GM20431 (cell line): Measurements from ENCODE around the gene ERC2.

Experiments
- in situ Hi-C: fragments of 300-500 bp; cut with MseI, MboI; formaldehyde crosslinking; loops from one replicate; pipeline ENCODE4 v1.15.0; 2020; ENCODE audit warnings: low sequenced_read_pairs; ENCODE audit not compliant: unreplicated experiment

Gene ERC2

DNA sequence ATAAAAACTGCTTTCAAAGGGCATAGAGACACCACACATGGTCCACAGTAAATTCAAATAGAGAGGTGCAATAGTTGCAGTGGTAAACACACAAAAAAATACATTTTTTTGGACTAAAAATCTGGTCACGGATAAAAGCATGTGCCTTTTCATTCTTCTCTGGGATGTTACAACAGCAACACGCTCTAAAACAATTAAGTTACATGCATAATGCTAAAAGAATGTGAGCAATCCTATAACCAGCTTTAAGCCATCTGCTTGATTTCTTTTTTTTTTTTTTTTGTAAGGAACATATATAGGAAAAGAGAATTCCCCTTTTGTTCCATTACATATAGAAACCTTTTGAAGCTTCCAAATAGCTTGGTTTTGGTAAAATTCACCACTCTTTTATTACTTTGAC, 1001.2 kb downstream of the ERC2 start:
- in situ Hi-C loops, result no loop called here

DNA sequence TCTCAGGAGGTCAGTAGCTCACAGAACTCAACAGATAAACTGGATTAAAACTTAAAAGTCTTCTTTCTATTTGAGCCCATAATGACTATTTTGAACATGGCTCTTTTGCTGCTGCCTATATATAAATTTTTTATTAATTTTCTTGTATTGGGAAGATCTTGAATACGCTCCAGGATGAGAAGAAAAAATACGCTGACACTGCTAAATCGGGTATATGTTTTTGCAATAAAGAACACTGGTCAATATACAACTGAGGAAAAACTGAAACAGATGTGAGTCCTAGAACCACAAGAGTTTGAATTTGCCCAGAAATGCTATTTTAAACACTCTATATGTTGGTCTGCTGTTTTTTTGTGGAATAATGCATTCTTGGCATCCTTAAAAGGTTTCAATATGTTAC, 1001.7 kb downstream of the ERC2 start:
- in situ Hi-C loops, result no loop called here

DNA sequence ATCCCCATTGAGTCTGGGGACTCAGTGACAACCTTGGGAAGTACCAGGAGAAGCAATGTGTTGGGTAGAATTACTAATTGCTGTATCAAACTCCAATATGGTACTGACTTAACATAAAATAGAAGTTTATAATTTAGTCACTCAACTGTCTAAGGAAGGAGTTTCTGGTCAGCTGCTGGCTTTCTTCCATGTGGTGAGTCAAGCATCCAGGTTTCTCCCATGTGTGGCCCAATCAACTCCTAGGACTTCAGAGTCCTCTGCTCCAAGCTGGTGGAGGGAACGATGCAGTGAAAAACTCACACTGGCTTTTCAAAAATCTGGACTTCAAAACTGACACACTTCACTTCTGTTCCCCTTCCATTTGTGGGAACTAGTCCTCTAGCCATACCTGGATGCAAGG, 1006.4 kb downstream of the ERC2 start:
- in situ Hi-C loops, result no loop called here

DNA sequence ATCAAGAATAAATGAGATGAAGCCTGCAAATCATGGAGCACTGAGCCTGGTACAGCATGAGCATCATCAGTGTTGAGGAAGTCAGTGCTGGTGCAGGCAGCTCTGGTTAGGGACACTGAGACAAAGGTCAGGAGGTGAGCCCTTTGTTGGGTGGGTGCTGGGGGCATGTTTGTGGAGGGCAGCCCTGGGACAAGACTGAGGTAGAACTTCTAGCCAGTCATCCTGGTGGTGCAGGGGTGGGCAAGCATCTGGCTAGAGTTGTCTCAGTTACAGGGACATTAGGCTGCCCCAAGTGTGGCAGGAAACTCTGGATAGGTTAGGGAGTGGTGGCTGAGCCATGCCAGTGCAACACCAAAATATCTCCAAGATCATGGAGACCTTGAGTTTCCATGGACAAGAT, 1008.4 kb downstream of the ERC2 start:
- in situ Hi-C loops, result no loop called here
